Measurements from ENCODE around the gene KLF11.

- TF ChIP-seq POLR2AphosphoS5 (IDR thresholded peaks at IDR 0.05) (no peak), EP300 (conservative IDR thresholded peaks at IDR 0.05; ENCODE audit: poor library complexity, severe bottlenecking) (no peak), CTCF (IDR thresholded peaks at IDR 0.05; ENCODE audit: poor library complexity, severe bottlenecking) (no peak), RAD21 (conservative IDR thresholded peaks at IDR 0.05) (no peak), EZH2 (IDR thresholded peaks at IDR 0.05; ENCODE audit: borderline replicate concordance, insufficient read depth, low read length, poor library complexity, severe bottlenecking) (no peak)
Measured at GRCh38 chr2:10073706-10074105, 30.4 kb downstream of the KLF11 start.
